Right lobe of liver (tissue), 6 donors: ENCODE results near the gene KRT80. TPM values are rescaled to one million over a fixed set of nuclear protein-coding genes. Genes with fewer than 3 reads are reported as not detected.
A peak's percentile ranks its signal among the peaks of the same experiment; 100 is the strongest.

Experiments used
- ATAC-seq, 4 donors: fragments of 200-7000 bp; cut with Tn5 transposase; one replicate each; pipeline ENCODE4 v1.9.1; 2020; ENCODE audit warnings: mild to moderate bottlenecking in 4 of 4, moderate library complexity in 4 of 4
- DNase-seq, 3 donors: peaks; one replicate each; pipeline ENCODE4 v3.0.0-alpha.2; 2020
- H3K27ac ChIP-seq, 3 donors: fragments of 200-600 bp; one replicate each; pipeline ENCODE4 v1.8.0; 2022
- H3K27me3 ChIP-seq, 2 donors: fragments of 200-600 bp; one replicate each; pipeline ENCODE4 v1.8.0; 2022
- H3K36me3 ChIP-seq, 4 donors: fragments of 200-600 bp; sonication (generic) in 1 of 4; one replicate each; pipeline versions ENCODE4 v1.5.1 to v1.8.0; 2017 to 2022; ENCODE audit warnings: control low read depth in 1 of 4
- H3K4me1 ChIP-seq, 4 donors: fragments of 200-600 bp; sonication (generic) in 1 of 4; one replicate each; pipeline versions ENCODE4 v1.5.1 to v1.8.0; 2017 to 2022; ENCODE audit warnings: control low read depth in 1 of 4
- H3K4me3 ChIP-seq, 3 donors: fragments of 200-600 bp; one replicate each; pipeline ENCODE4 v1.8.0; 2022
- H3K9me3 ChIP-seq, 4 donors: fragments of 200-600 bp; sonication (generic) in 1 of 4; one replicate each; pipeline versions ENCODE4 v1.5.1 to v1.8.0; 2017 to 2022; ENCODE audit warnings: control low read depth in 1 of 4
- CTCF ChIP-seq, 4 donors: fragments of 200-600 bp in 3 of 4; fragments of 450-650 bp in 1 of 4; IDR thresholded peaks; one replicate each; pipeline versions ENCODE4 v1.5.1 to v1.8.0; 2016 to 2022; ENCODE audit warnings: antibody characterized with exemption in 4 of 4, mild to moderate bottlenecking in 2 of 4
- POLR2A ChIP-seq: fragments of 450-650 bp; IDR thresholded peaks from one replicate; pipeline ENCODE4 v1.6.1; 2017; ENCODE audit warnings: antibody characterized with exemption, mild to moderate bottlenecking
- WGBS: methylation state at CpG from one replicate; pipeline ENCODE4 v1.1.6; 2018; ENCODE audit warnings: low coverage, low lambda C conversion rate; ENCODE audit not compliant: insufficient coverage; ENCODE audit errors: missing lambda C conversion rate; 5-methylcytosine and 5-hydroxymethylcytosine counted together
- intact Hi-C, 2 donors: fragments of 100-400 bp; cut with DNase I; formaldehyde crosslinking; loops; one replicate each; pipeline versions ENCODE4 v1.11.2 to v1.14.1; 2022
- total RNA-seq, 6 experiments: library from RNA; depleted of rRNA in 2 of 6; stranded (reverse); fragments of >200 nt in 2 of 6; fragmentation: NEBNext Ultra II Directional in 3 of 6; extraction: Animal tissue kit (Norgen Biotek cat#: 25700) in 3 of 6; gene quantifications; one replicate each; pipeline versions ENCODE4 v1.1.0 to v1.2.4, GENCODE V29; 2016 to 2023
- donor health status: DM: no; HTN: yes; CAD: no.
- donor health status: DM: no; HTN: no; CAD: no.
- donor health status: DM: no; HTN: no; CAD: no.
- donor health status: DM: no; HTN: yes; CAD: no.
- donor health status: DM: no; HTN: yes; CAD: no.

KRT80 gene
- total RNA-seq, 6 experiments from 2014 or later, result 0.09 to 0.51 (median 0.15) TPM

GRCh38 chr12:52224151-52224550, 32.3 kb upstream of the KRT80 start:
- no peaks in the 10 kb centered on the region for H3K9me3 ChIP-seq
- no peak for TF ChIP-seq CTCF (IDR thresholded peaks at IDR 0.05)
- H3K27me3 ChIP-seq, result no peaks in the 10 kb centered on the region
- no peak overlapping the region for H3K27ac ChIP-seq
- intact Hi-C loops, result no loop called here
- H3K4me1 ChIP-seq, result no peaks in the 10 kb centered on the region
- no peak for ATAC-seq
- H3K36me3 ChIP-seq, result no peaks in the 10 kb centered on the region
- DNase-seq, result no peak
- WGBS, result 28% methylated on average over 3 of the region's 3 CpGs
- H3K4me3 ChIP-seq, result no peak overlapping the region

- DNase-seq, result peak in 1 of 3 donors; percentile 3
- ATAC-seq, result no peak
- H3K36me3 ChIP-seq, result no peaks in the 10 kb centered on the region
- no peaks in the 10 kb centered on the region for H3K4me1 ChIP-seq
- no peaks in the 10 kb centered on the region for H3K9me3 ChIP-seq
- H3K27me3 ChIP-seq, result no peaks in the 10 kb centered on the region
- no peak overlapping the region for H3K27ac ChIP-seq
- intact Hi-C loops, result no loop called here
- no peak overlapping the region for H3K4me3 ChIP-seq
- 89% methylated on average over 5 of the region's 5 CpGs for WGBS
- TF ChIP-seq CTCF (IDR thresholded peaks at IDR 0.05) (no peak), POLR2A (no peak)
Observed at GRCh38 chr12:52223406-52224039, 31.7 kb upstream of the KRT80 start.

GRCh38 chr12:52222692-52223091, 30.9 kb upstream of the KRT80 start:
- WGBS, result 34% methylated on average over 4 of the region's 4 CpGs
- DNase-seq, result peak in 1 of 3 donors; percentile 4
- Histone ChIP-seq H3K36me3 (no peaks in the 10 kb centered on the region), H3K9me3 (no peaks in the 10 kb centered on the region), H3K27me3 (no peaks in the 10 kb centered on the region), H3K4me1 (no peaks in the 10 kb centered on the region), H3K27ac (no peak overlapping the region), H3K4me3 (no peak overlapping the region)
- intact Hi-C loops, result no loop called here
- peak in 1 of 4 donors; percentile 24 for ATAC-seq
- TF ChIP-seq CTCF (IDR thresholded peaks at IDR 0.05) (no peak), POLR2A (no peak)

- H3K4me1 ChIP-seq, result no peaks in the 10 kb centered on the region
- H3K27me3 ChIP-seq, result no peaks in the 10 kb centered on the region
- peak in 3 of 4 donors; percentile 11 to 58 (median 52) for ATAC-seq
- DNase-seq, result peak in 1 of 3 donors; percentile 46
- intact Hi-C loops, result no loop called here
- no peak overlapping the region for H3K4me3 ChIP-seq
- 11% methylated on average over 4 of the region's 8 CpGs for WGBS
- no peak for TF ChIP-seq POLR2A
- TF ChIP-seq CTCF (IDR thresholded peaks at IDR 0.05), result peak; percentile 12 to 39 (median 30)
- H3K27ac ChIP-seq, result no peak overlapping the region
- no peaks in the 10 kb centered on the region for H3K36me3 ChIP-seq
- H3K9me3 ChIP-seq, result no peaks in the 10 kb centered on the region
Observed at GRCh38 chr12:52221912-52222457, 30.2 kb upstream of the KRT80 start.
